GM19239 (cell line): ENCODE measurements around the gene PUM2.
"Not testable (repeated sequence)": the region's sequence is repeated elsewhere in the genome, so short reads cannot be mapped to it uniquely, and the experiment has no call there.

ENCODE experiments used
- DNase-seq: peaks from one replicate; pipeline ENCODE4 v3.0.0; 2011; ENCODE audit warnings: low spot score; ENCODE audit not compliant: insufficient read length
- FAIRE-seq: peaks from 2 replicates; lab custom pipeline; 2011; peaks lifted over from hg19 to GRCh38; lab: Jason Lieb, UNC

PUM2 gene

DNA sequence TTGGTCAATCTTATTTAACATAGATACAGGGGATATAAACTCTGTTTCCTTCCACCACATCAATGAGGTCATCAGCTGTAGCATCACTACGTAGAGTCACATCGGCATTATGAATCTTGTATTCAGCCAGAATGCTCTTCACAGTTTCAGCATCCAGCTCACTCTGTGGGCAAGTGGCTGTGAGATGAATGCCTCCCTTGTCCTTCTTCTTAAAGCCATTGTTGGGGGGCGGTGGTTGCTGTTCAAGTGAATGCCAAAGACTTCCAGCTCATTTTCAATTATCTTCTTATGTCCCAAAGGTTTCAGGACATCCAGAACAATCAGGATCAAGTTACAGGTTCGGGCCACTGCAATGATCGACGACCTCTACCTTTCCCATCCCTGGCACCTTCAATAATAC is 110.4 kb downstream of the PUM2 start:
- DNase-seq, FAIRE-seq: not testable (repeated sequence)

DNA sequence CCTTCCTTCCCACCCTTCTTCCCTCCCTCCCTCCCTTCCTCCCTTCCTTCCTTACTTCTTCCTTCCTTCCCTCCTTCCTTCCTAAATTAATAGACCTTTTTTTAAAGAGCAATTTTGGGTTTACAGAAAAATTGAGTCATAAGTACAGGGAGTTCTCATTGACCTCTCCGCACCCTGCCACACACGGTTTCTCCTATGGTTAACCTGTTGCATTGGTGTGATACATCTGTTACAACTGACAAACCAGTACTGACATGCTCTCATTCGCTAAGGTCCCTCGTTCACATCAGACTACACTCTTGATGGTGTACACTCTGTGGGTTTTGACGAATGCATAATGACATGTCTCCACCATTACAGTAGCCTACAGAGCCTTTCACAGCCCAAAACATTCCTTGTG is 114.1 kb downstream of the PUM2 start:
- FAIRE-seq, result no peak
- DNase-seq, result no peak

DNA sequence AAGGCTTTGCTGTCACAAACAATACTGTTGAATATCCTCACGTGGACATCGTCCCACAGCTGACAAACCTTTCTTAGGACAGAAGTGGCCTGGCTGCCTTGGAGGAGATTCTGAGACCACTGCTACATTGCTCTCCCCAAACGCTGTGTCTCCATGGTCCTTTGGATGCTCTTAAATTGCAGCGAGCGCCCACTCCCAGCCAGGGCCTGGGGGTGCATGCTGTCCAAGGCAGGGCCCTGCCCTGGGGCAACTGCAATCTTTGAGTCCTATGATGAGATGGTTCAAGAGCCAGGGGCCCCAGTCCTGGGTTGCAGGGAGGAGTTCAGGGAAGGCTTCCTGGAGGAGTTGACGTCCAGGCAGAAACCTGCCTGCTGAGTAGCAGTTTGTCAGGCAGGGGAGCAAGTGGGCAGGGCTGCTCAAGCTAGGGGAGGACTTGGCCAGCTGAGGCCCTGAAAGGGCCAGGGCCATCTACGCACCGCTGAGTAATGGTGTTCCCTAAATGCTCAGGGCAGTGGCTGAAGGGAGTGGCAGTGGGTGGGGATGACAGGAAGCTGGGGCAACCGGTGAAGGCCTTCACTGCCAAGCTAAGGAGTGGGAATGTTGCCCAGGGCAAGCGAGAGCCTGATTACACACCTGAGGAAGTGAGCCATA is 114.9 kb downstream of the PUM2 start:
- FAIRE-seq, result no peak
- DNase-seq, result no peak

DNA sequence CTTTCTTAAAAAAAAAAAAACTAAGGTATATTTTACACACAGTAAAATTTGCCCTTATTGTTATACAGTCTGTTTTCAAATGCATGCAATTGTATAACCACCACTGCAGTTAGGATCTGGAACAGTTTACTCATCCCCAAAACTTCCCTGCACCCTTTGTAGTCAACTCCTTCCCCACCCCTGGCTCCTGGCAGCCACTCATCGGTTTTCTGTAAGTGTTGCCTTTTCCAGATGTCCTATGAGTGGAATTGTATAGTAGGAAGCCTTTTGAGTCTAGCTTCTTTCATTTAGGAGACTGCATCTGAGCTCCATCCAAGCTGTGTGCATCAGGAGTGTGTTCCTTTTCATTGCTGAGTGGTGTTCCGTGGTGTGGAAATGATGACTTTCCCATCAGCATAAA is 116.0 kb downstream of the PUM2 start:
- FAIRE-seq, result not testable (repeated sequence)

DNA sequence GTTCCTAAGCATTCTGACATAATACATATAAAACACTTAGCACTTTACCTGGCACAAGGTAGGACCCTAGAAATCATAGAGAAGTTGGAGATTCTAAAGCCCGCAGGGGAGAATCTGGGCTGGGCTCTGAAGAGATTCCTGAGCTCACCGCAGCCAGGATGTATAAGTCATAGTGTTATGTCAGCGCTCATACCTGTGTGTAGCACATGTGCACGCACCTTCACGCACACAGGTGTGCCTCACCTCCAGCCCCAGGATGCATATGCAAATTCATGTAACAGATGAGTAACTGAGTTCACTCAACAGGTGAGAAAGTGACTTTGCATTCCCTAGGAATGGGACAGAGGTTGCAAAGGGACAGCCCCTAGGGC is 117.8 kb downstream of the PUM2 start:
- FAIRE-seq (no peak), DNase-seq (no peak)

More for the DNA sequence above, 116.0 kb downstream of the PUM2 start:
- not testable (repeated sequence) for DNase-seq

DNA sequence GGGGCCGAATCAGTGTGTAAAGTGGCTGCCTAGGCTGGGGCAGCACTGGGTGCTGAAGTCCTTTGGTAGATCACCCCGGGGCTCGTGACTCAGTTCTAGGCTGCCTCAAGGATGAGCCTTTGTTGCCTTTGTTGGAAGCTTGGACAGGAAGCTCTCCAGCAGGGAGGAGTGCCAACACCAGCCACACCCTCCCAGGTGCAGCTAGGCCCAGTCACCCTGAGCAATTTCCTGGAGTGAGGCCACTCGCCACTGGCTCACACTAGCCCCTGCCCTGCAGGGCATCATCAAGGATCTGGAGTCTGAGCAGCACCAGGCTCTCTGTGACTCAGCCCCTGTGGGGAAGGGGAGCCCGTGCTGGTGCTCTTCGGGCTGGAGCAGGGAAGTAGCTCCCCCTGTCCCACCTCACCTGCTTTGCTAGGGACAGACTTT is 119.0 kb downstream of the PUM2 start:
- FAIRE-seq (no peak), DNase-seq (no peak)

DNA sequence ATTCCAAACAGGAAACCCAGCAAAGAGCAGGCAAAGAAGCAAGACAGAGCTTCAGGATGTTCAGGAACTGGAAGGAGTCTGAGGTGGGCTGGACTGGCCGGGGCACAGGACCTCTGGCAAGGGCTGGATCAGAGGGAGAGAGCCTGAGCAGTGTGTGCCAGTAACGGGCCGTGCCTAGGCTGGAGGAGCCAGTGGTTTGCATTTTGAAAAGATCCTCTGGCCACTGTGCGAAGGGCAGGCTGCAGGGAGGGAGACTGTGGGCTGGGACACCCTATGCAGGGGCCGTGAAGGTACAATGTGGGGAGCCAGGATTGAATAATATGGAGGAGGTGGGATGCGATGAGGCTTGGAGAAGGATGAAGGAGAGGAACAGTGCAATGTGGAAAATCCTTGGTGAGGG is 119.5 kb downstream of the PUM2 start:
- DNase-seq, result no peak
- no peak for FAIRE-seq

DNA sequence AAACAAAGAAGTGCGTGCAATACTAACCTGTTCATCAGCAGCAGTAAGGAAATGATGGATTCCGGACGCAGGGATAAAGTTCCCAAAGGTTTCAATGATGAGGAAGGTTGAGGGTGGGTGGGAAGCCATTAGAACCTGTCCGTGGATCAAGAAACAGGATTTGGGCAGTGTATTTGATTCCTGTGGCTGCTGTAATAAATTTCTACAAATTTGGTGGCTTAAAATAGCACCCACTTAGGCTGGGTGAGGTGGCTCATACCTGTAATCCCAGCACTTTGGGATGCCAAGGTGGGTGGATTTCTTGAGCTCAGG is 120.6 kb downstream of the PUM2 start:
- no peak for FAIRE-seq
- DNase-seq, result no peak

DNA sequence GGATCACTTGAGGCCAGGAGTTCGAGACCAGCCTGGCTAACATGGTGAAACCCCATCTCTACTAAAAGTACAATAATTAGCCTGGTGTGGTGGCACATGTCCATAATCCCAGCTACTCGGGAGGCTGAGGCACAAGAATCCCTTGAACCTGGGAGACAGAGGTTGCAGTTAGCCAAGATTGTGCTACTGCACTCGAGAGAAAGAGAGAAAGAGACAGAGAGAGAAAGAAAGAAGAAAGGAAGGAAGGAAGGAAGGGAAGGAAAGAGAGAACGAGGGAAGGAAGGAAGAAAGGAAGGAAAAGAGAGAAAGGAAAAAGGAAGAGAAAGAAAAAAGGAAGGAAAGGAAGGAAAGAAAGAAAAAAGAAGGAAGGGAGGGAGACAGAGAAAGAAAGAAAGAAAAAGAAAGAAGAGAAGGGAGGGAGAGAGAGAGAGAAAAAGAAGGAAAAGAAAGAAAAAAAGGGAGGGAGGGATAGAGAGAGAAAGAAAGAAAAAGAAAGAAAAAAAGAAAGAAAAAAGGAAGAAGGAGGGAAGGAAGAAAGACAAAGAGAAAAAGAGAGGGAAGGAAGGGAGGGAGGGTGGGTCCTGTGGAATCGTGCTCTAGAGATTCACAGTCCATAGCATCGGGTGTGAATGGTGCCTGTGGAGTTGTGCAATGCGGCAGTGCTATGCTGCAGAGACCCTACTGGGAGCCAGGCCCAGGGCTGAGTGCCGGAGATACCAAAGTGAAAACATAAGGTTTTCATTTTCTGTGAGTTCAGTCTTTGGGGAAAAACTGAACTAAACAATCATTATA is 121.1 kb downstream of the PUM2 start:
- DNase-seq, result no peak
- FAIRE-seq, result no peak

DNA sequence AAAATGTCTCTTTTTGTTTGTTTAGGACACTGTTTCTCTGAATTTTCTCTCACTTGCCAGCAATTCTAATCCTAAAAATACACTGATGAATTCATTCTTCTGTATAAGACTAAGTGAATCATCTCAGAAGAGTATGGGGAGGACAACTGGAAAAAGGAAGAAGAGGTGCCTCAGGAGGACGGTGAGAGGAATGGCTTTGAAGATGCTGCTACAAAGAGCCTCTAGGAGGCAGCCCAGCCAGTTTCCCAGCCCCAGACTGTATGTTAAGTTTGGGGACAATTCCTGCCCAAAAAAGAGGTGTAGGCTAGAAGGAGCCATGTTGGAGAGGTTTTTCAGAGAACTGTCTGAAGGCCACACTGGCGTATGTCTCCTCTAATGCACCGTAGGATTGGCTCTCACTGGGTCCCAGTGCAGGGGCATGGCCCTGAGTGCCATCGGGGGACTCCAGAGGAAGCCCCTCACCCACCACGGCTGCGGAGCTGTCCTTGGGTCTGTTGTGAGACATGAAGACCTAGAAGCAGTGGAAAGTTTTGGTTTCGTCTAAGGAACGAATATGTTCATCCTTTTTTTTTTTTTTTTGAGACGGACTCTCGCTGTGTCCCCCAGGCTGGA is 122.6 kb downstream of the PUM2 start:
- FAIRE-seq, result no peak
- DNase-seq, result no peak

DNA sequence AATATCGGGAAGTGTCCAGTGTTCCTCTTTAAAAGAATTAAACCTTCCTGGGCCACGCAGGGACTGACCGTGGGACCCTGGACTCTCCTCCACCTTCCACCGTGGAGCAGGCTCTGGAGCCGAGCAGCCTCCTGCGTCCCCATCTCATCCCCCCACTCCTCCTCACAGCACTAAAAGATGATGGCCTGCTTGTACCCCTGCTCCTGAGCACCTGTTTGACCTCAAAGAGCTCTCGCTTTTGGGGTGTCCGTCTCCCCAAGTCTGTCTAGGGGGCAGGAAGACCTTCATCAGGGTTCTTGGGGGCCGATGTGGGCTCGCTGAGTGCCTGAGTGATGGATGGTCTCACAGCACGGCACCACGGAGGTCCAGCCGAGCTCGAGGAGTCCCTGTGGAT is 124.5 kb downstream of the PUM2 start:
- FAIRE-seq (no peak), DNase-seq (no peak)

DNA sequence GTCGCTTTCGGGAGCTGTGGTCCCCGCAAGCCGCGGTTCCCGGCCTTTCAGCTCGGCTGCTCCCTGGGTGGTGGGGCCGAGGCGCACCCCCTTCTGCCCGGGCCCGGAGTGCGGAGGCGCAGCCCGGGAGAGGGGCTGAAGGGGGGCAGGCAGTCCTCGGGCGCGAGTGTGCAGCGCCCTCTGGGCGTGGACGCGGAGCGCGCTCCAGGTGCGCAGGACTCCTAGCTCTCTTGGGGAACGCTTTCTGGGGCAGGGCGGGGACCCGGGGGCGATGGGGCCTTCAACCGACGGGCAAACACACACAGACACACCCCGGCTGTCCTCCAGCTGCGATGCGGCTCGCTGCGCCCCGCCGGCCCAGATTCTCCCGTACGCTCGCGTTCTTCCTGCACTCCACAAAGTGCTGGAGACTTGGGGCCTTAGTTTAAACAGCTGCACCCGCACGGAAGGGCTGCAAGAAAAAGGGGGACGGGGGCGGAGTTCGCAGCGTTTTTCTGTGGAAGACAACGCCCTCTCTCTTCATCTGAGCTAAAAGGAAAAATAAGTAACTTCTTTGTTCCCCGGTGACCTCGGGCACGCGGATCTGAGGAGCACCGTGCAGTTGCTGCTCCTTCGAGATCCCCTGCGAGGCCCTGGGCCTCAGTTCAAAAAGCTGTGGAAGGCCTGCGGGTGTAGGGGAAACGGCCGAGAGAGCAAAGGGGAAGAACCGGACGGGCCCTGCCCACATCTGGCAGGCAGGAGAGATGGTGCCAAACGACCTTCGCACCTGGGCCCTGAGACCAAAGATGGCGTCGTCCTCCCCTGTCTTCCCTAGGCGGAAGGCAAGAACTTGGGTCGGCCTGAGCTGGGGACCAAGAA is 125.1 kb downstream of the PUM2 start:
- FAIRE-seq, result no peak
- peak; percentile 66 for DNase-seq

DNA sequence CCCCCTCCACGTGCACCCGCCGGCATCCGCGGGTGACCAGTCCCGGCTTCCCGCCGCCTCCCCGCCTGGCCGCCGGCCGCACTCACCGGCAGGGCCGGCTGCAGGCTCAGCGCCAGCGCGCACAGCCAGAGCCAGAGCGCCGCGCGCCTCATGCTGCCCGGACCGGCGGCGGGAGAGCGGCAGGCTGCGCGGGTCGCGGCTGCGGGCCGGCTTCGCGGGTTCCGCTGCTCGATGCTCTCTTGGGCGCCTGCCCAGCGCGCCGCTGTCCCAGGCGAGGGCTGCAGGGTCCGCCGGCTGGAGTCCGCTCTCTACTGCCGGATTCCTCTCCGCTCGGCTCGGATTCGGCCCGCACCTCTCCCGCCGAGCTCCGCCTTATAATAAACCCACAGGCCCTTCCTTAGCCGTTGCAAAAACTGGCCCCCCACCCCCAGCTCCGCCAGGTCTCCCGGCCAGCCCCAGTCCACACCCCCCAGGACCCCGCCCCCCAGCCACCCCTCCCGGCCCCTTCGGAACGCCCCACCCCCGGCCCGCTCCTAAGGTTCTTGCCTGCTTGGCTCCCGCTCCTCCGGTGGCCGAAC is 125.8 kb downstream of the PUM2 start, which contains the start of gene SDC1:
Gene SDC1 (minus strand): TSS at position 415 of the 578 bp plus-strand sequence. CDS start 263 bp downstream, at position 152.
- DNase-seq (no peak), FAIRE-seq (no peak)

DNA sequence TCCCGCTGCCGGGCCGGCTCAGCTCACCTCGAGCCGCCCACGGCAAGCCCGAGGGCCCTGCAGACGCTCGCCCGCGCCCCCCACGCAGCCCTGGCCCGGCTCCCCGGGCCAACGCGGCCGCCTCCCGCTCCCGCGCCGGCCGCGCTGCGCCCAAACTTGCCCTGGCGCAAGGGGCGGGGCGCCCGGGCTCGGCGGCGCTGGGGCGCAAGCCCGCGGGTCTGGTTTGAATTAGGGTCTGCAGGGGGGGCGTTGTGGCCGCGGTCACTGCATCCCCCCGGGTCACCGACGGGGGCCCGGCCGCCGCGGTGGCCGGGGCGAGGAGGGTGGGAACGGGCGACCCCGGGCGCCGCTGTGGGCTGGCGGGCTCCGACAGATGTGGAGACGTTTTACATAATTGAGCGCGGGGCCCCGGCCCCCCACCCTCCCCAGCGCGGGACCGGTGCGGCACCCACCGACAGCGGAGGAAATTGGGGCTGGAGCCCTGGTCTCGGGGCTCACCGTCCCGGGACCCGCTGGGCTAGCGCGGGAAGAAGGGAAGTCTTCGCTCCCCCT is 126.4 kb downstream of the PUM2 start:
- DNase-seq (no peak), FAIRE-seq (no peak)

DNA sequence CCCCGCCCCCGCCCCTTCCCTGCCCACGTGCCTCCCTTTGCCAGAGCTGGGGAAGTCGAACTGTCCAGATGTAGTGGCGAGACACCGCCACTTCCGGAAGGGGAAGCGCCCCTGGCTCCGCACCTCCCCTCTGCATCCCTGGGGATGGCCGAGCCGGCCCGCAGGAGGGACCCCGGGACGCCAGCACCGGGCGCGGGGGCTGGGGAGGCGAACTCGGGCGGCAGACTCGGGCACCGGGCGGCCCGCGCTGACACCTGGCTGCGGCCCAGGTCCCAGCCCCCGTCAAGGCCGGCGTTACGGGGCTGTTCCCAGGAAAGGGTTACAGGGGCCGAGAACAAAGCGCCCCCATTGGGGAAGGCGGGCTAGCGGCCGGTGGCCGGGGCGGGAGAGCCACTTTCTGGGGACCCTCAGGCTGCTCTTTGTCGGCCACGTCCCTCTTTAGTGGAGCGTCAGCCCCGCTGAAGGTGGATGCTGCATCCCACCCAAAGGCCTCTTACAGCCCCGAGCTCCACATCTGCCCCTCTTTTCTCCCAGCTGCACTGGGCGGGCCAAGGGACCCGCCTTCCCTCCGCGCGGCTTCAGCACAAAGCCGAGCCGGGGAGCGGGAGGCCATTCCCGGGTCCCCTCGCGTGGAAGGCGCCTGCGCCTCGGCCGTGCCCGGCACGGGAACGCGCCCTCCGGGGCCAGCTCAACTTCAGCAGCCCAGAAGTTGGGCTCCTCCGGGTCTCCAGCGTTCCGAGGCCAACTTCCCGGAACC is 127.1 kb downstream of the PUM2 start:
- no peak for FAIRE-seq
- DNase-seq, result peak; percentile 53

DNA sequence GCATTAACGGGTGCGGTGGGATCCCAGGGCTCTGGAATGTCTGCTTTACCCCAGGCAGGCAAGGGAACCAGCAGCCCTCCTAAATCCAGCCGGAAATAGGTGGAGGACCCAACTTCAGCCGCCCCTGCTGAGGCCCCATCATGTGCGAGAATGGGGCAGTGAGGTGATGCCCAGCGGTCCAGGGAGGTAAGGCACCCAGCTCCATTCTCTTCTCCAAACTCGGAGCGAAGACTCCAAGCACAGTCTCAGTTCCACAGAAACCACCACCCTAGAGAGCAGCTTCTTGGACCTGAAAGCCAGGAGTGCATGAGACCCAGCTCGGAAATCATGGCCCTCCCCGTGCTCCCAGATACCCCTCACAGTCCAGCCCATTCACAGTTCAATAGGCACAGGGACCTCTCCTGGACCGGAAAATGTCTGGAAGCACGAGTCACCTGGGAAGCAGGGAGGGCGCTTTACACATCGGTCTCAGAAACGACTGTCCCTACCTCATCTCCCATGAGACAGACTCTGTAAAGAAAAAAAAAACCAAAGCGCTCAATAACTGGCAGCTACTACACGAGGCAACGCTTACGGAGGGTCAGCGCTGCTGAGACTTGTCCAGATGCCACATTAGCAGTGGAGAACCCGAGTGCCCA is 127.8 kb downstream of the PUM2 start:
- DNase-seq (no peak), FAIRE-seq (no peak)

DNA sequence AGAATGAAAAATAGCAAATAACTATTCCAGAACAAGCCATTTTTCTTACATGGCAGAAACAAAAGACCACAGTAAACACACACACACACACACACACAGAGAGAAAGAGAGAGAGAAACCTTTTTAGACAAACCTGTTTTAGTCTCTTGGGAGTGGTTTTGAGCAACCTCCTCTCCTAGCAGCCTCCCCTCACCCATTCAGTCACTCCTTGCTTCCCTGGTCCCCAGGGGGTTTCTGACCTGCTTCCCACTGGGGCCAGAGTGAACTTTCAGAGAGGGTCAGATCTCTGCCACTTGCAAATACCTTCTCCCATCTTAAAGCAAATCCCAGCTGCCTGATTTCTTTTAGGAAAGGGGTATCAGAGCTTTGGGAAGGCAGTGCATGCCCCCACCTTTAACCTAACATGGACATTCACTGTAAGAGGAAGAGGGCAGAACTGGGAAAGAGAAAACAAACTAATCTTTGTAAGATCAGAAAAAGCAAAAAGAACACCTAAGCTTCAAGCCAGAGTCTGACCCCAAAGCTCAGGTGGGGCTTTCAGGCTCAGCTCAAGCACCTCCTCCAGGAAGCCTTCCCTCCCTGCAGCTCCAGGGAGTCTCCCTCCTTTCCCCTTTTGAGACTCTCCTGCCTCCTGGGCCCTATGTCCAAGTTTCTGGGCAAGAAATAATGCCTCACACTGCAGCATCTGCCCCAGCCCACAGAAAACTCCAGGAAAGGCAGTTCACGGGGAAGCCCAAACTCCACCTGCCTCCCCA is 128.5 kb downstream of the PUM2 start:
- no peak for FAIRE-seq
- DNase-seq, result no peak

DNA sequence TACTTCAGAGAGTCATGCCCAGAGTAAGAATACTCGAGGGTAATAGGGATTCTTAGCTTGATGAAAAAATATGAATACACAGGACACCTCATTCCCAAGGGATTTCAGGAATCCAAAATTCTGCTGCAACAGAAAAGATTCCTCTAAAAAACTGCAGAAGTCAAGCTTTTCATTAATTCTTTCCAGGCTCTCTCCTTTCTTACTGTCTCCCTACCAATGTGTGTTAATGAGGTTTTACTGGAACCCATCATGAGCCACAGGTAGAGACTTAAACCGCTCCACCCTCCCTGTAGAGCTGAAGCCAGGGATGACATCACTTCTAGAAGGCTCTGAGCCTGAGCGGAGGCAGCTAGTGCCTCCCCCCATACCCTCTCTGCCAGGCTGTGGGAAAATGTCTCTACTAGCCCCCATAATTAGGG is 129.1 kb downstream of the PUM2 start:
- DNase-seq, result no peak
- no peak for FAIRE-seq
